Activated CD4-positive, alpha-beta memory T cell treated with anti-CD3 and anti-CD28 coated beads for 36 hours (primary cell): Measurements from ENCODE around the gene KCNA2. TPM values are rescaled to one million over a fixed set of nuclear protein-coding genes. Genes with fewer than 3 reads are reported as not detected.

Source experiments
- CTCF ChIA-PET: fragments of 350-600 bp; sonication (Branson Sonifier 250); formaldehyde crosslinking; loops from one replicate; lab custom pipeline; 2021; ENCODE audit warnings: antibody characterized with exemption, inconsistent platforms; lab: Charles Lee
- POLR2A ChIA-PET: fragments of 350-600 bp; sonication (Branson Sonifier 250); formaldehyde crosslinking; loops from one replicate; lab custom pipeline; 2021; ENCODE audit warnings: antibody characterized with exemption; lab: Charles Lee
- DNase-seq: peaks from one replicate; pipeline ENCODE4 v3.0.0-alpha.2; 2020
- H3K27ac Mint-ChIP-seq: one replicate; pipeline ENCODE4 v1.8.0; 2021; ENCODE audit warnings: mixed read lengths
- H3K27me3 Mint-ChIP-seq: one replicate; pipeline ENCODE4 v1.8.0; 2021; ENCODE audit warnings: mixed read lengths
- H3K36me3 Mint-ChIP-seq: one replicate; pipeline ENCODE4 v1.8.0; 2021; ENCODE audit warnings: mixed read lengths
- H3K4me1 Mint-ChIP-seq: one replicate; pipeline ENCODE4 v1.8.0; 2021; ENCODE audit warnings: low read depth, mixed read lengths
- H3K4me3 Mint-ChIP-seq: one replicate; pipeline ENCODE4 v1.8.0; 2021; ENCODE audit warnings: mild to moderate bottlenecking, mixed read lengths
- H3K9me3 Mint-ChIP-seq: one replicate; pipeline ENCODE4 v1.8.0; 2021; ENCODE audit warnings: mixed read lengths
- intact Hi-C: fragments of 100-400 bp; cut with micrococcal nuclease; formaldehyde crosslinking; loops from one replicate; pipeline ENCODE4 v1.15.1; 2023
- total RNA-seq, 2 experiments: library from RNA; stranded (reverse); gene quantifications; one replicate each; pipeline ENCODE4 v1.2.3, GENCODE V29; 2021

Gene KCNA2
- total RNA-seq, 2 experiments from 2014 or later: 0.24 to 0.36 TPM

DNA sequence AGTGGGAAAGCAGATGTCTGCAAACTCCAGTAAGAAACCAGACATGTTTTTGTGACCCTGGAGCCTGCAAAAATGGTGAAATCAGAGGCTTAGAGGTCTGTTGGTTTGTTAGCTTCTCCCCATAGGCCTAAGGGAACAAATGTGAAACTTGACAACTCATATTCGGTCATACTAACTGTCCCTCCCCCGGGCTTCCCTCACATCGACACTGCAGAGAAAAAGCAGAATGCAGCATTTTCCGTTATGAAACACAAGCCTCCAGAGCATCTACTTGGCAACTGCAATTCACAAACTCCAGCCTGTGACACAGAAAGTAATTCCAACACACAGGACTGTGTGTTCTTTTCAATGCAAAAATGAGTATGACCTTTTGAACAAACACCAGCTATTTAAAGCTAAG is 3.7 kb downstream of the KCNA2 start:
- Mint-ChIP-seq H3K27ac (no peak overlapping the region), H3K4me3 (no peak overlapping the region), H3K9me3 (no peaks in the 10 kb centered on the region), H3K27me3 (peaks cover 28% of the 10 kb centered on the region), H3K36me3 (no peaks in the 10 kb centered on the region), H3K4me1 (peaks cover 4% of the 10 kb centered on the region)
- DNase-seq: peak; percentile 28
- CTCF ChIA-PET: interaction anchor here (1.6 kb wide), 1 partner anchor 11 kb away, joined by 5 read pairs; no protein-coding TSS in a partner anchor
- POLR2A ChIA-PET: no interaction called here
- intact Hi-C loops: no loop called here

GRCh38 chr1:110601332-110601731 is 4.8 kb downstream of the KCNA2 start:
- POLR2A ChIA-PET: no interaction called here
- Mint-ChIP-seq H3K4me1 (peaks cover 3% of the 10 kb centered on the region), H3K27me3 (peaks cover 21% of the 10 kb centered on the region), H3K4me3 (no peak overlapping the region), H3K36me3 (no peaks in the 10 kb centered on the region), H3K27ac (no peak overlapping the region), H3K9me3 (no peaks in the 10 kb centered on the region)
- intact Hi-C loops: no loop called here
- CTCF ChIA-PET: interaction anchor here (0.6 to 1.6 kb wide), 2 partner anchors 13 to 228 kb away, joined by 3 to 5 read pairs; no protein-coding TSS in a partner anchor
- DNase-seq: no peak

GRCh38 chr1:110600716-110601115 is 5.4 kb downstream of the KCNA2 start:
- Mint-ChIP-seq H3K27ac (no peak overlapping the region), H3K27me3 (peaks cover 17% of the 10 kb centered on the region), H3K4me3 (no peak overlapping the region), H3K9me3 (no peaks in the 10 kb centered on the region), H3K4me1 (no peaks in the 10 kb centered on the region), H3K36me3 (no peaks in the 10 kb centered on the region)
- no peak for DNase-seq
- intact Hi-C loops: no loop called here
- POLR2A ChIA-PET: no interaction called here
- CTCF ChIA-PET: interaction anchor here (0.6 kb wide), 1 partner anchor 229 kb away, joined by 3 read pairs; no protein-coding TSS in a partner anchor

DNA sequence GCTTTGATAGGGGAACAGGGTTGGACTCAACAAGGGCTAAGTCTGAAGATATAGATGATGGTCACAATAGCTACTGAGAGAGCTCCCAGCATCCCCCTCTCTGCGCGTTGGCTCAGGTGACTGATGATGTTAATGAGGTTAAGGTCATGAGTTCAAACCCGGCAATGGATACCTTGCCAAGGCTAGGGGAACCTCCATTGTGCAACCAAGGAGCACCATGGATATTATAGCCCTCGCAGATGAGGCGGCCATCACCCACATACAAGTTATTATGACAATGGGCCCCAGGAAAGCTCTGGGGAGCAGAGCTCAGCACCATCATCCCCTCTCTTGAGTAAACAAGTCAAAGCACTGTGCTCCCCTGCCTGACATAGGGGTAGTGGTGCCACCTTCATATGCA is 8.2 kb downstream of the KCNA2 start:
- intact Hi-C loops: no loop called here
- no peaks in the 10 kb centered on the region for H3K9me3 Mint-ChIP-seq
- peaks cover 5% of the 10 kb centered on the region for H3K4me1 Mint-ChIP-seq
- no peaks in the 10 kb centered on the region for H3K36me3 Mint-ChIP-seq
- no peak overlapping the region for H3K27ac Mint-ChIP-seq
- ChIA-PET CTCF (interaction anchor here (0.6 to 1.8 kb wide), 4 partner anchors 21 to 174 kb away, joined by 3 to 5 read pairs (median 3); no protein-coding TSS in a partner anchor), POLR2A (no interaction called here)
- no peak for DNase-seq
- no peak overlapping the region for H3K4me3 Mint-ChIP-seq
- H3K27me3 Mint-ChIP-seq: peaks cover 2% of the 10 kb centered on the region

GRCh38 chr1:110596312-110596711 is 9.8 kb downstream of the KCNA2 start:
- H3K36me3 Mint-ChIP-seq: no peaks in the 10 kb centered on the region
- H3K4me3 Mint-ChIP-seq: no peak overlapping the region
- no peaks in the 10 kb centered on the region for H3K27me3 Mint-ChIP-seq
- H3K9me3 Mint-ChIP-seq: no peaks in the 10 kb centered on the region
- intact Hi-C loops: no loop called here
- no peak overlapping the region for H3K27ac Mint-ChIP-seq
- POLR2A ChIA-PET: no interaction called here
- CTCF ChIA-PET: no interaction called here
- peaks cover 5% of the 10 kb centered on the region for H3K4me1 Mint-ChIP-seq
- no peak for DNase-seq

DNA sequence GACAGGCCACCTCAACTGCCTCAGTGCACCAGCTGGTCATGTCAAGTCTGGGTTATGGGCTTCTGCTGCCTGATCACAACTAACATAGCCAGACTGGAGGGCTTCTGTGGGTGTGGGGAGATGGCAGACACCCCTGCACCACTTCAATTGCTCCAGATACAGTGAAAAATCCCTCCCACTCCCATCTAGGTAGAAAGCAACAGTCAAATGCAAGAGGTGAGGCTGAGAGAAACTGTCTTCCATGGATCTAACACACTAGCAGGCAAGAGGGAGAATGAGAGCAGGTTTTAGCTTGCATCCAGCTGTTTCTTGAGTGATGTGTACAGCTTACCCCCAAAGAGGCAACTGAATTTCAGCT is 10.8 kb downstream of the KCNA2 start:
- Mint-ChIP-seq H3K36me3 (no peaks in the 10 kb centered on the region), H3K27me3 (no peaks in the 10 kb centered on the region), H3K4me1 (peaks cover 5% of the 10 kb centered on the region), H3K9me3 (no peaks in the 10 kb centered on the region), H3K4me3 (no peak overlapping the region), H3K27ac (no peak overlapping the region)
- intact Hi-C loops: no loop called here
- POLR2A ChIA-PET: no interaction called here
- CTCF ChIA-PET: interaction anchor here (0.9 to 1.8 kb wide), 5 partner anchors 50 to 435 kb away, joined by 3 to 4 read pairs (median 4); no protein-coding TSS in a partner anchor
- DNase-seq: no peak

DNA sequence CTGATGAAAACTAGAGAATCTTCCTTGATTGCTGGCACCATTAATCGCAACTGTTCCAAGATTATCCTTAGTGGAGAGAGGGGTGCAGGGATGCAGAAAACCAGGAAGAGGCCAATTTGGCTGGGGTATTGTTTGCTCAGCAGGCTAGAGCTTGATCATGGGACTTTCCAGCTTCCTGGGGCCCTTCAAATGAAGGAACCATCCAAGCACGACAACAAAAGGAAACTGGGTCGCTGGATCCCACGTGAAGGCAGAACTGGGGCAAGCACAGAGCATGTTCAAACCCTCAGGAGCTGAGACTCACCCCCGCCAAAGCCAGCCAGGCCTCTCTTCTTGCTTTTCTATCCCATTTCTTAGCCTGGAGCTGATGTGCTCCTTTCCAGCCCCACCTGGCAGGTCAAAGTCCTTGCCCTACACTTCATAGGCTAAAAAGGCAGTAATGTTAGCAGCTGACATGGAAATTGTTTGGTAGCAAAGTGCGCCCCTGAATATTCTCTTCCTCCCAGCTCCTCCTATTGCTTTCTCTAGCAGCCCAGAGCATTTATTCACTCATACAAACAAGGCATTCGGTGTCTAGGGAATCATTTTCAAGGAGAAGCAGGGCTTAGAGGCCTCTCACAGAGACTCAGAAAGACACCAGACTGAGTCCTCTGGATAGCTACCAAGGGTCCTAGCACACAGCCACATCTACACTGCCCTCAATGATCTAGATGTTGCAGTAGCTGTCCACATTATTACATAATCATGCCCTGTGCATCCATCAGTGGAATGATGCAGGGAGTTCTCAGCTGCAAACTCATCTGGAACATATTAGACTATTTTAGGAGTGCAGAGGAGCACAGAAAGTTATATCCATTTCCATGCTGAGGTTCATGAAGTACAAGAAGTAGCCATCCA is 11.5 kb downstream of the KCNA2 start:
- CTCF ChIA-PET: interaction anchor here (0.9 to 1.8 kb wide), 8 partner anchors 12 to 436 kb away, joined by 3 to 9 read pairs (median 4); partner anchors contain the start of gene KCNA2

GRCh38 chr1:110593902-110594301 is 12.3 kb downstream of the KCNA2 start:
- POLR2A ChIA-PET: no interaction called here

More for the DNA sequence above, 11.5 kb downstream of the KCNA2 start:
- intact Hi-C loops: no loop called here
- H3K4me3 Mint-ChIP-seq: no peak overlapping the region
- H3K27me3 Mint-ChIP-seq: no peaks in the 10 kb centered on the region
- POLR2A ChIA-PET: no interaction called here
- no peak for DNase-seq
- H3K36me3 Mint-ChIP-seq: no peaks in the 10 kb centered on the region
- H3K27ac Mint-ChIP-seq: no peak overlapping the region
- no peaks in the 10 kb centered on the region for H3K9me3 Mint-ChIP-seq
- peaks cover 5% of the 10 kb centered on the region for H3K4me1 Mint-ChIP-seq

GRCh38 chr1:110591956-110592355 is 14.2 kb downstream of the KCNA2 start:
- no peak overlapping the region for H3K27ac Mint-ChIP-seq
- H3K4me3 Mint-ChIP-seq: no peak overlapping the region
- DNase-seq: no peak
- ChIA-PET CTCF (interaction anchor here (0.7 to 0.9 kb wide), 2 partner anchors 28 to 94 kb away, joined by 3 read pairs; no protein-coding TSS in a partner anchor), POLR2A (no interaction called here)
- H3K36me3 Mint-ChIP-seq: no peaks in the 10 kb centered on the region
- H3K27me3 Mint-ChIP-seq: peaks cover 6% of the 10 kb centered on the region
- intact Hi-C loops: no loop called here
- H3K9me3 Mint-ChIP-seq: no peaks in the 10 kb centered on the region
- peaks cover 5% of the 10 kb centered on the region for H3K4me1 Mint-ChIP-seq

More at GRCh38 chr1:110593902-110594301, 12.3 kb downstream of the KCNA2 start:
- DNase-seq: no peak
- intact Hi-C loops: no loop called here
- no peaks in the 10 kb centered on the region for H3K9me3 Mint-ChIP-seq
- CTCF ChIA-PET: interaction anchor here (1.1 to 1.8 kb wide), 5 partner anchors 19 to 189 kb away, joined by 3 to 9 read pairs (median 4); no protein-coding TSS in a partner anchor
- peaks cover 3% of the 10 kb centered on the region for H3K27me3 Mint-ChIP-seq
- H3K4me3 Mint-ChIP-seq: no peak overlapping the region
- no peaks in the 10 kb centered on the region for H3K36me3 Mint-ChIP-seq
- peaks cover 5% of the 10 kb centered on the region for H3K4me1 Mint-ChIP-seq
- no peak overlapping the region for H3K27ac Mint-ChIP-seq

GRCh38 chr1:110588991-110589390 is 17.2 kb downstream of the KCNA2 start:
- DNase-seq: no peak
- Mint-ChIP-seq H3K36me3 (no peaks in the 10 kb centered on the region), H3K9me3 (no peaks in the 10 kb centered on the region), H3K27me3 (peaks cover 6% of the 10 kb centered on the region), H3K27ac (no peak overlapping the region), H3K4me3 (no peak overlapping the region), H3K4me1 (peaks cover 2% of the 10 kb centered on the region)
- CTCF ChIA-PET: no interaction called here
- intact Hi-C loops: no loop called here
- POLR2A ChIA-PET: no interaction called here

DNA sequence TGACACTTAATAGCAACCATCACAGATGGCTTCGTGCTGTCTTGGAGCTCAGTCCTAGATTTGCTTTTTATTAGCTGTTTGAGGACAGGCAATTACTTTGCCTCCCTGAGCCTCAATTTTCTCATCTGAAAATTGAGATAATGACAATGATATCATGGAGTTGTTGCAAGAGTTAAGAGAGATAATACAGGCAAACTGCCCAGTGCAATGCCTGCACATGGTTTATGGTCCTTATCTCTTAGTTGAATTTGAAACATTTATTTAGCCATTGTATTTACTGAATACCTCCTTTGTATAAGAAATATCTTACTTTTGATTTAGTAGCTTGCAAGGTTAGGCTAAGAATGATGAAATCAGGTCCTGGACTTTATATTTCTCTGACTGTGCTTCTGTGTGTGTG is 17.7 kb downstream of the KCNA2 start:
- peaks cover 6% of the 10 kb centered on the region for H3K27me3 Mint-ChIP-seq
- no peak overlapping the region for H3K27ac Mint-ChIP-seq
- no peaks in the 10 kb centered on the region for H3K9me3 Mint-ChIP-seq
- POLR2A ChIA-PET: no interaction called here
- no peak overlapping the region for H3K4me3 Mint-ChIP-seq
- DNase-seq: no peak
- CTCF ChIA-PET: no interaction called here
- H3K36me3 Mint-ChIP-seq: no peaks in the 10 kb centered on the region
- H3K4me1 Mint-ChIP-seq: no peaks in the 10 kb centered on the region
- intact Hi-C loops: no loop called here

DNA sequence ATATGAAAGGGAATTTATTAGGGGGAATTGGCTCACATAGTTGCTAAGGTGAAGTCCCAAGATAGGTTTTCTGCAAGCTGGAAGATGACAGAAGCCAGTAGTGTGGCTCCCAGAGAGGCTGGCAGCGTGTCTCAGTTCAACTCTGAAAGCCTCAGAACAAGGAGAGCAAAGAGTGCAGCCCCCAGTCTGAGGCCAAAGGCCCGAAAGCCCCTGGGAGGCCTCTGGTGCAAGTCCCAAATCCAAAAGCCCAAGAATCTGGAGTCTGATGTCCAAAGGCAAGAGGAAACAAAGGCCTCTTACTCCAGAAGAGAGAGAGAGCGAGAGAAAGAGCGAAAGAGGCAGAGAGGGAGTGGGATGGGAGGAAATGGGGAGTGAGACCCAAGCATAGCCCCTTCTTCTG is 18.3 kb downstream of the KCNA2 start:
- ChIA-PET POLR2A (no interaction called here), CTCF (no interaction called here)
- H3K27me3 Mint-ChIP-seq: peaks cover 6% of the 10 kb centered on the region
- no peaks in the 10 kb centered on the region for H3K9me3 Mint-ChIP-seq
- no peak overlapping the region for H3K4me3 Mint-ChIP-seq
- H3K4me1 Mint-ChIP-seq: no peaks in the 10 kb centered on the region
- no peaks in the 10 kb centered on the region for H3K36me3 Mint-ChIP-seq
- H3K27ac Mint-ChIP-seq: no peak overlapping the region
- DNase-seq: no peak
- intact Hi-C loops: no loop called here
